HG03280 (cell line): ENCODE measurements around the gene CSNK1G2.

Source experiments
- ATAC-seq: cut with Tn5 transposase; IDR thresholded peaks from one replicate; pipeline ENCODE4 v1.9.1; 2021; ENCODE audit warnings: mild to moderate bottlenecking, moderate library complexity; ENCODE audit not compliant: unreplicated experiment

Gene CSNK1G2

GRCh38 chr19:1943661-1944087 lies 2.7 kb downstream of the CSNK1G2 start:
- ATAC-seq = no peak

GRCh38 chr19:1944088-1944915 lies 3.3 kb downstream of the CSNK1G2 start:
- ATAC-seq = no peak

DNA sequence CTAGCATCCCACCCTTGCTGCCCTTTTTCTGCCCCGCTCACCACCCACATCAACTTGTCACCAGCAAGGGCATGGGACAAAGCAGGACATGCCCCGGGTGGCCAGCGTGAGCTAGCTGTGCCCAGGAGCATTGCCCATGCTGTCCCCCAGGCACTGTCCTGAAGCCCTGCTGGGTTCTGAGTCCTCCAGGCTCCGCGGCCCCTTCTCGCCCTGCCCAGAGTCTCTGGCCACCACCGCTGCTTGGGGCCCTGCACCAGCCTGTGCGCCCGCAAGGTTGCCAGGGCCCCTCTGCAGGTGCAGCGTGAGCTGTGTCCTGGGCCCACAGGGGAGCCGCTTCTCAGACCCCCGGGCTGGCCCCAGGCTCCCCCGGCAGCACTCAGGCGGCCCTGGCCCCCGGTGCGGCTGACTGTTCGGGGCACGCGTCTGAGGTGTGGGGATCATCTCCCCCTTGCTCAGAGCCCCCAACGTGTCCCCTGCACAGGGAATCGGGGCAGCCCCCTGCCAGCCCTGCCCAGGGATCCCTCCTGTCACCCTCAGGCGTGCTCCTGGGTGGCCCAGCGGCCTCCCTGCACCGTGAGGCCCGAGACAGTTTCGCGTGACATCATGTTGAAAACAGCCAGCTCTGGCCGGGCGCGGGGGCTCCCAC lies 4.1 kb downstream of the CSNK1G2 start:
- no peak for ATAC-seq

GRCh38 chr19:1945899-1946298 lies 4.9 kb downstream of the CSNK1G2 start:
- ATAC-seq = no peak

GRCh38 chr19:1947651-1948209 lies 6.8 kb downstream of the CSNK1G2 start:
- ATAC-seq = no peak

GRCh38 chr19:1949304-1950101 lies 8.5 kb downstream of the CSNK1G2 start:
- ATAC-seq = no peak

DNA sequence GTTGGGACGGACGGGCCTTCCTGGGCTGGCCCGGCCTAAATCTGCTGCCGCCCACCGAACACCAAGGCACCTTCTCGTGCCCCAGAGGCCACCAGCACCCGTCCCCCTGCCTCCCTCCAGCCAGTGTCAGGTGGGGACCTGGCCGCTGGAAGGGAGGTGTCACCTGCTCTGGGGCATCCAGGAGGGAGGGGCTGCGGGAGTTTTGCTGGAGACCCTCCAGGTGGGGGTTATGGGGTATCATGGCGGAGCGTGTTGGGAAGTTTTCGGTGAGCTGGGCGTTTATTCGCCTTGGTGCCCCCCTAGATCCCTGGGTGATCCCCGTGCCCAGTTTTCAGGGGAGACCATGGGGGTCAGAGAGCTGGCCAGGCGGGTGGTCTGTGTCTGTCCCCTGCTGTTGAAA lies 9.7 kb downstream of the CSNK1G2 start:
- no peak for ATAC-seq

DNA sequence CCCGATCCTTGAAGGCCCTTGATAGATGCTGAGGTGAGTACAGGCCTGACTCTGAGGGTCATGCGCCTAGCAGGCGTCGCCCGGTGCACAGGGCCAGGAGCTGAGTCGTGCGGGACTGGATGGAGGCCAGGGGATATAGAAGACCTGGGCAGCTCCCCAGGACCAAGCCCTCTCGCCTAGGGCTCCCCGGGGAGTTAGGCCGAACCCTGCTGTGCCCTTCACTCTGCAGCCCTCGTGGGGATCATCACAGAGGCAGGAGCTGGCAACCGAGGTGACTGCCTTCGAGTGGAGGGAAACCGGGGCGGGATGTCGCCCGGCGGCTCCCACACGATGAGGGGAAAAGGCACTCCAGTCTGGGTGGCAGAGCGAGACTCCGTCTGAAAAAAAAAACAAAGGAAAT lies 11.7 kb downstream of the CSNK1G2 start:
- ATAC-seq = no peak

DNA sequence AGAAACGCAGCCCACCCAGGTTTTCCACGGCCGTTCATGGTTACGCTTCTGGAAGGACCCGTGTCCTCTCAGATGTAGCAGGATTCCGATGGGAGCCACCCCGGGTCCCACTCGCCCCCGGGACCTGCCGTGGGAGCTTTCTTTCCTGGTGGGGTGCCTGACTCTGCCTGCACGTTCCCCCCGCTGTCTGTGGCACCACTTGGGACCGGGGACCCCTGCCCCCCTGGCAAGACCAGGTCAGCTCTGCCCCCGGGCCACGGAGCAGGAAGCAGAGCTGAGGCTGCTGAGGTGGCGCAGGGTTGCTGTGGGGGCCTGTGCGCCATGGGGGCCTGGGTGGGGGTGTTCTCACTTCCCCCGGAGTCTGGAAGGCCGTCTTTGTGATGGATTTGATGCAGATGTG lies 12.1 kb downstream of the CSNK1G2 start:
- no peak for ATAC-seq

- ATAC-seq = no peak
Measured at GRCh38 chr19:1953441-1954094, 12.6 kb downstream of the CSNK1G2 start.

GRCh38 chr19:1954532-1954933 lies 13.6 kb downstream of the CSNK1G2 start:
- no peak for ATAC-seq

DNA sequence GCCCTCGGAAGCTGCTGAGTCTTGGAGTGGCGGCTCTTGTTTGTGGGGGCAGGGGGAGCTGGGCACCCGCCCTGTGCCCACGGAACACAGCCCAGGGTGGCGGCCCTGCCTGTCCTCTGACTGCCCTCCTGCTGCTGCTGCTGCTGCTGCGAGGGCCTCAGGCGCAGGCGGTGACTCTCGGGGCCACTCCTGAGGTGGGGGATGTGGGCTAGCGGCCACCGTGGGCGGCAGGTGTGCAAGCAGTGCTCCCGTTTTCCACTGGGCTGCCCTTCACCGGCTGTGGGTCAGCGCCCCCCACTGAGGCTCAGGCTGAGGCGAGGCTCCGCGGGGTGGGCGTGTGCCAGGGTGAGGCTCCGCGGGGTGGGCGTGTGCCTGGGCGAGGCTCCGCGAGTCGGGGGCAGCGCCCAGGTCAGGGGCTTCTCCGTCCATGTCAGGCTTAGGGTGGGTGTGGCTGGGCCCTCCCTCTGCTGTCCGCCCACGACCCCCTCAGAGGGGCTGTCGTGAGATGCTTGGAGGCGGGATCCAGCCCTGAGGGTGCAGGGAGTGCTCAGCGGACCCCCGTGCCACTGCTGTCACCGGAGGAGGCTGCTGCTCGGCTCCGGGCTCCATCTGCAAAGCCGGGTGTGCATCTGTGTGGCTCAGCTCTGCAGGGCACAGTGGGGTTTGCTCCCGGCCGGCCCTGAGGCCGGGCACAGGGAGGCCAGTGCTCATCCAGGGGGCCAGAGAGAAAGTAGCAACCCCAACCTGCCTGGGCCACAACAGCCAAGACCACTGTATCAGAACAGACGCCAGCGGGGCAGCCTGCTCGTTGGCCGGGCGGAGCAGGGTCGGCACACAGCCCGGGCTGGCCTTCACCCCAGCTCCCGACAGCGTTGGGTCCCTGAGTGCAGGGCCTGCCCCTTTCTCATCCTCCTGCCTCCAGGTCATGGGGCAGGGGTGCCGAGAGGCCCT lies 14.5 kb downstream of the CSNK1G2 start:
- no peak for ATAC-seq

GRCh38 chr19:1956122-1956494 lies 15.1 kb downstream of the CSNK1G2 start:
- no peak for ATAC-seq

DNA sequence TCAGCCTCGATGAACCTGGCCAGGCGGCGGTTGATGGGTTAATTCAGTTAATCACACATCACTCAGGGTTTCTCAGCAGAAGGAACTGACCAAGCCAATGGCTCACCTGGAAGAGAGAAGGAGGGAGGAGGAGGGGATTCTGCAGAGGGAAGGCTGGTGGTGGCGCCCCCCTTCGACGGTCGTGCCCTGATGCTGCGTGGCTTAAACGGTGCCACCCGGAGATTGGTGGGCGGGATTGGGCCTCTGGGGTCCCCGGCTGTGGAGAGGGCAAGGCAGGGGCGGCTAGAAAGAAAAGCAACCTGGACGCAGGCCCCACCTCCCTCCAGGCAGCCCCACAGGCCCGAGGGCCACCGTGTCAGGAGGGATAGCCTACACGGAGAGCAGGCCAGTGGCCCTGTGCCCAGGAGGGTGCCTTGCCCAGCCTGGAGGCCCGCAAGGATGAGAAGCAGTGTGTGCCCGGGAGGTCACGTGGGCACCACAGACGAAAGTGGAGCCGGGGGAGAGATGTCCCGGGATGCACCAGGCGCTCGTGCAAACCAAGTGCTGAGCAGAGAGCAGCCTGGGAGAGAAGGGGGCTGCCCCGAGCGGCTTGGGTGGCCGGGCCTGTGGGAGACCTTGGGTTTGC lies 16.0 kb downstream of the CSNK1G2 start:
- no peak for ATAC-seq

DNA sequence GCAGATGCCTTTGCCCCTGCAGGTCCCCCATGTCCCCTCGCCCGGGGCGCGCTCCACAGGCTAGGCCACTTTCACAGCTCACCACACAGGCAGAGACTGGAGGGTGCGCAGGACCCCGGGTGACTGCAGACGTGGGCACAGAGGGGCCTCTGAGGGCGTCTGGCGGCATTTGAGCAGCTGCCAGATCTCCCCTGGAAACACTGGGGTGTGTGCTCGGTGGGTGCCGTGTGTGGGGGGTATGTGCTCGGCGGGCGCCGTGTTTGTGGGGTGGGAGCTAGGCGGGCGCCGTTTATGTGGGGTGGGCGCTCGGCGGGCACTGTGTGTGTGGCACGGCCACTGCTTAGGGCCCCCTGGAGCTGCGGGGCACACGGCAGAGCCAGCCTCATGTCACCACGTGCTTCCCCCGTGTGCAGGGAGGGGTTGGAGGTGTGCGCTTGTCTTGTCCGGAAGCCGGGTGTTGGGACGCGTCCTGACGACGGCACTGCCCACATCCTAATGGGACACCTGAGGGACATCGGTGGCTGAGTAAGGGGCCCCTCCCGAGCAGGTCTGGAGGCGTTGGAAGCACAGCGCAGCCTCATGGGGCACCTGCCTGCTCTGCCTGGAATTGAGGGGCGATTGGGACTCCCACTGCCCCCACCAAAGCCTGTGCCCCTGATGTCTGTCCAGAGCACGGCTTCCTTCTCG lies 16.7 kb downstream of the CSNK1G2 start:
- ATAC-seq = no peak

- no peak for ATAC-seq
Measured at GRCh38 chr19:1959928-1960589, 19.1 kb downstream of the CSNK1G2 start.

- ATAC-seq = no peak
Measured at GRCh38 chr19:1961000-1961883, 20.3 kb downstream of the CSNK1G2 start.
